Activated CD4-positive, alpha-beta memory T cell treated with anti-CD3 and anti-CD28 coated beads for 36 hours (primary cell): ENCODE data around the gene CLSTN1. TPM values are rescaled to one million over a fixed set of nuclear protein-coding genes. Genes with fewer than 3 reads are reported as not detected.

Source experiments
- CTCF ChIA-PET: fragments of 350-600 bp; sonication (Branson Sonifier 250); formaldehyde crosslinking; loops from one replicate; lab custom pipeline; 2021; ENCODE audit warnings: antibody characterized with exemption, inconsistent platforms; lab: Charles Lee
- POLR2A ChIA-PET: fragments of 350-600 bp; sonication (Branson Sonifier 250); formaldehyde crosslinking; loops from one replicate; lab custom pipeline; 2021; ENCODE audit warnings: antibody characterized with exemption; lab: Charles Lee
- DNase-seq: peaks from one replicate; pipeline ENCODE4 v3.0.0-alpha.2; 2020
- H3K27ac Mint-ChIP-seq: one replicate; pipeline ENCODE4 v1.8.0; 2021; ENCODE audit warnings: mixed read lengths
- H3K27me3 Mint-ChIP-seq: one replicate; pipeline ENCODE4 v1.8.0; 2021; ENCODE audit warnings: mixed read lengths
- H3K36me3 Mint-ChIP-seq: one replicate; pipeline ENCODE4 v1.8.0; 2021; ENCODE audit warnings: mixed read lengths
- H3K4me1 Mint-ChIP-seq: one replicate; pipeline ENCODE4 v1.8.0; 2021; ENCODE audit warnings: low read depth, mixed read lengths
- H3K4me3 Mint-ChIP-seq: one replicate; pipeline ENCODE4 v1.8.0; 2021; ENCODE audit warnings: mild to moderate bottlenecking, mixed read lengths
- H3K9me3 Mint-ChIP-seq: one replicate; pipeline ENCODE4 v1.8.0; 2021; ENCODE audit warnings: mixed read lengths
- intact Hi-C: fragments of 100-400 bp; cut with micrococcal nuclease; formaldehyde crosslinking; loops from one replicate; pipeline ENCODE4 v1.15.1; 2023
- total RNA-seq, 2 experiments: library from RNA; stranded (reverse); gene quantifications; one replicate each; pipeline ENCODE4 v1.2.3, GENCODE V29; 2021

CLSTN1 gene
- total RNA-seq, 2 experiments from 2014 or later = 33.6 to 34.1 TPM

DNA sequence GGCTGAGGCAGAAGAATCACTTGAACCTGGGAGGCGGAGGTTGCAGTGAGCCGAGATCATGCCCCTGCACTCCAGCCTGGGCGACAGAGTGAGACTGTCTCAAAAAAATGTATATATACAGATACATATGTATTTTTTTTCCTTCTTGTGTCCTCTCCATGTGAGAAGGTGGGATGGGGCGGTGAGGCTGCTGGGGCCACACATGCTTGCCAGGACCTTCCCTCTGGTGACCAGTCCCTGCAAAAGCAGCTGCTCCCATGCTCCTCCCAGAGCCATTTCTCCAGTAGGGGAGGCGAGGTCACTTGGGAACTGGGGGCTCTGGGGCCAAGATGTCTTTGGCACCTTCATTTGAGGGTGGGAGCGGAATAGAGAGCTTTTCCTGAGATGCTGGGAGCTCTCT, 97.4 kb downstream of the CLSTN1 start:
- CTCF ChIA-PET = interaction anchor here (0.6 to 7.8 kb wide), 5 partner anchors 9 to 447 kb away, joined by 3 to 74 read pairs (median 3); no protein-coding TSS in a partner anchor
- Mint-ChIP-seq H3K4me1 (peaks cover 49% of the 10 kb centered on the region), H3K9me3 (peaks cover 6% of the 10 kb centered on the region), H3K27ac (no peak overlapping the region), H3K36me3 (peaks cover 83% of the 10 kb centered on the region), H3K27me3 (no peaks in the 10 kb centered on the region), H3K4me3 (no peak overlapping the region)
- POLR2A ChIA-PET = interaction anchor here (1.4 kb wide), 1 partner anchor 97 kb away, joined by 4 read pairs; no protein-coding TSS in a partner anchor
- intact Hi-C loops = loop anchor here (5.0 kb wide), 3 partner anchors 96 to 176 kb away; partner anchors contain the start of genes CLSTN1 and TMEM201
- DNase-seq = no peak

DNA sequence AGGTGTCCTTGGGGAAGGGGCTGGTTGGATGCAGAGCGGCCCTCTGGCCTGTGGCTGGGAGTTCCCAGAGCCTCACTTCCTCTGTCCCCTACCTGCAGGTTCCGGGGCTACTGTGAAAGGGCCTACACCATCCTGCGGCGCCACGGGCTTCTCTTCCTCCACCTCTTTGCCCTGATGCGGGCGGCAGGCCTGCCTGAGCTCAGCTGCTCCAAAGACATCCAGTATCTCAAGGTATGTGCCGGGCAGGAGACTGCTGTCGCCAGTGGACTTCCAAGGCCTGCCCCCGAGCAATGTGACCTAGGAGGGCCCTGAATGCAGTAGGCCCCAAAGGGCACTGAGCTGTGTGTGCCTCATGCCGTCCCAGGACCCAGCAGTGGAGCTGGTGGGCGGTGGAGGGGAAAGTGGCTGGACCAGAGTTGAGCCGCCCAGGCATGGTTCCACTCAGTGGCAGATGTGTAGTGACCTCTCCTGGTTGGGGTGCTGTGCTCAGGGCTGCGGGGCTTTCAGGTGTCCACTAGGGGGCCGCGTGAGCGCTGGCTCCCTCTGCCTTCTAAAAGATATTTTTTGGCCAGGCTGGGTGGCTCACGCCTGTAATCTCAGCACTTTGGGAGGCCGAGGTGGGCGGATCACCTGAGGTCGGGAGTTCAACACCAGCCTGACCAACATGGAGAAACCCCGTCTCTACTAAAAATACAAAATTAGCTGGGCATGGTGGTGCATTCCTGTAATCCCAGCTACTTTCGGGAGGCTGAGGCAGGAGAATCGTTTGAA, 98.9 kb downstream of the CLSTN1 start:
- Mint-ChIP-seq H3K27ac (peak overlapping the region; percentile 52), H3K27me3 (no peaks in the 10 kb centered on the region), H3K4me3 (no peak overlapping the region), H3K4me1 (peaks cover 48% of the 10 kb centered on the region), H3K36me3 (peaks cover 81% of the 10 kb centered on the region), H3K9me3 (peaks cover 6% of the 10 kb centered on the region)
- POLR2A ChIA-PET = no interaction called here
- peak; percentile 80 for DNase-seq
- intact Hi-C loops = loop anchor here (5.0 kb wide), 3 partner anchors 97 to 177 kb away; partner anchors contain the start of genes CLSTN1 and TMEM201
- CTCF ChIA-PET = interaction anchor here (0.6 to 7.8 kb wide), 10 partner anchors 9 to 144 kb away, joined by 3 to 74 read pairs (median 4); no protein-coding TSS in a partner anchor

DNA sequence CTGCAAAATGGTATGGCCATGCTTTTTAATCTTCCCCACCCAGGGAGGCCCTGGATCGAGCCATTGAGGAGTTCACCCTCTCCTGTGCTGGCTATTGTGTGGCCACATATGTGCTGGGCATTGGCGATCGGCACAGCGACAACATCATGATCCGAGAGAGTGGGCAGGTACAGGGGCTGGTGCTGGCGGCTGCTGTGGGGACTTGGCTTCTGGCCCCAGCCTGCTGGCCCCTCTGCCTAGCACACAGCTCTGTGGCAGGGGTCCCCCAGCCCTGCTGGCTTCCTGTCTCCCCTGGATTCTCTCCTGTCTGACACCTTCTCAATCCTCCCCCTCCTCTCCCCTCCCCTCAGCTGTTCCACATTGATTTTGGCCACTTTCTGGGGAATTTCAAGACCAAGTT, 99.8 kb downstream of the CLSTN1 start:
- peaks cover 6% of the 10 kb centered on the region for H3K9me3 Mint-ChIP-seq
- POLR2A ChIA-PET = no interaction called here
- H3K27me3 Mint-ChIP-seq = no peaks in the 10 kb centered on the region
- H3K27ac Mint-ChIP-seq = peak overlapping the region; percentile 44
- no peak for DNase-seq
- peaks cover 78% of the 10 kb centered on the region for H3K36me3 Mint-ChIP-seq
- no peak overlapping the region for H3K4me3 Mint-ChIP-seq
- intact Hi-C loops = no loop called here
- peaks cover 51% of the 10 kb centered on the region for H3K4me1 Mint-ChIP-seq
- CTCF ChIA-PET = interaction anchor here (2.3 to 7.8 kb wide), 3 partner anchors 8 to 144 kb away, joined by 6 to 74 read pairs (median 14); no protein-coding TSS in a partner anchor

GRCh38 chr1:9723068-9723805, 100.5 kb downstream of the CLSTN1 start:
- Mint-ChIP-seq H3K4me1 (peaks cover 51% of the 10 kb centered on the region), H3K27ac (peak overlapping the region; percentile 44), H3K4me3 (no peak overlapping the region), H3K27me3 (no peaks in the 10 kb centered on the region), H3K9me3 (peaks cover 6% of the 10 kb centered on the region), H3K36me3 (peaks cover 72% of the 10 kb centered on the region)
- no peak for DNase-seq
- POLR2A ChIA-PET = no interaction called here
- CTCF ChIA-PET = interaction anchor here (2.3 to 7.8 kb wide), 3 partner anchors 7 to 145 kb away, joined by 6 to 74 read pairs (median 14); no protein-coding TSS in a partner anchor
- intact Hi-C loops = no loop called here

DNA sequence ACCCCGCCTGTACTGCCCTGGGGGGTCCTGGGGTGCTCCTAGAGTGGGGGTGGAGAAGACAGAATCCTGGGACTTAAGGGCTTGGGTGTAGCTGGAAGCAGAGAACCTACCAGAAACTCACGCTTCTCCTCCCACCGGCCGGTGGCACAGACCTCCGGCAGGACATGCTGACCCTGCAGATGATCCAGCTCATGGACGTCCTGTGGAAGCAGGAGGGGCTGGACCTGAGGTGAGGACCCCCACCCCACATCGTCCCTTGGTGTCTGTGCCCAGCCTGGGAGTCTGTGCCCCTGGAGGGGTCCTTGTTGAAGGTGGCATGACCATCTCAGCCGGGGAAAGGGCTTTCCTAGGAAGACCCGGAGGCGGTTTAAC, 101.4 kb downstream of the CLSTN1 start:
- no peaks in the 10 kb centered on the region for H3K27me3 Mint-ChIP-seq
- no peak overlapping the region for H3K4me3 Mint-ChIP-seq
- peaks cover 6% of the 10 kb centered on the region for H3K9me3 Mint-ChIP-seq
- no peak overlapping the region for H3K27ac Mint-ChIP-seq
- intact Hi-C loops = no loop called here
- POLR2A ChIA-PET = no interaction called here
- H3K4me1 Mint-ChIP-seq = peaks cover 51% of the 10 kb centered on the region
- DNase-seq = no peak
- peaks cover 70% of the 10 kb centered on the region for H3K36me3 Mint-ChIP-seq
- CTCF ChIA-PET = interaction anchor here (0.7 to 7.8 kb wide), 11 partner anchors 8 to 773 kb away, joined by 3 to 74 read pairs (median 8); no protein-coding TSS in a partner anchor

DNA sequence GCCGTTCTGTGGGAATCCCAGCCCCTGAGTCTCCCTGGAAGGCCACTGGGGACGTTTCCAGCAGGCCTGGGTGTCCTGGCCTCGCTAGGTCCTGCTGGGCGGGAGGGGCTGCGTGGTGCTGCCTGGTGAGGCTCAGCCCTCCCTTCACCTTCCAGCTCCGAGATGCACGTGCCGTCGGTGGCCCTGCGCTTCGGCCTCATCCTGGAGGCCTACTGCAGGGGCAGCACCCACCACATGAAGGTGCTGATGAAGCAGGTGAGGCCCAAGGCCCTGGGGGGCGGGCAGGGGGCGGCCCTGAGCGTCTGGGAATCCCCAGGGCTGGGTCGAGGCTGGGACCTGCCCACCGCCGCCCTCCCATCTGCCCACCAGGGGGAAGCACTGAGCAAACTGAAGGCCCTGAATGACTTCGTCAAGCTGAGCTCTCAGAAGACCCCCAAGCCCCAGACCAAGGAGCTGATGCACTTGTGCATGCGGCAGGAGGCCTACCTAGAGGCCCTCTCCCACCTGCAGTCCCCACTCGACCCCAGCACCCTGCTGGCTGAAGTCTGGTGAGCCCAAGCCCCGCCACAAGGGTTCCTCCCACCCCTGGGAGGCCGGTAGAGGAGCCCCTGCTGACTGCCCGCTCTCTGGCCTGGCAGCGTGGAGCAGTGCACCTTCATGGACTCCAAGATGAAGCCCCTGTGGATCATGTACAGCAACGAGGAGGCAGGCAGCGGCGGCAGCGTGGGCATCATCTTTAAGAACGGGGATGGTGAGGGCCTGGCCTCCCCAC, 102.0 kb downstream of the CLSTN1 start:
- peaks cover 49% of the 10 kb centered on the region for H3K4me1 Mint-ChIP-seq
- intact Hi-C loops = no loop called here
- CTCF ChIA-PET = interaction anchor here (0.7 to 7.8 kb wide), 23 partner anchors 8 to 773 kb away, joined by 3 to 74 read pairs (median 5); partner anchors contain the start of gene PIK3CD
- no peak overlapping the region for H3K4me3 Mint-ChIP-seq
- POLR2A ChIA-PET = no interaction called here
- H3K27ac Mint-ChIP-seq = peak overlapping the region; percentile 60
- H3K9me3 Mint-ChIP-seq = peaks cover 6% of the 10 kb centered on the region
- DNase-seq = peak; percentile 81
- H3K27me3 Mint-ChIP-seq = no peaks in the 10 kb centered on the region
- peaks cover 69% of the 10 kb centered on the region for H3K36me3 Mint-ChIP-seq

- Mint-ChIP-seq H3K9me3 (peaks cover 6% of the 10 kb centered on the region), H3K27me3 (no peaks in the 10 kb centered on the region), H3K4me3 (no peak overlapping the region), H3K27ac (peak overlapping the region; percentile 60), H3K4me1 (peaks cover 48% of the 10 kb centered on the region), H3K36me3 (peaks cover 72% of the 10 kb centered on the region)
- intact Hi-C loops = no loop called here
- CTCF ChIA-PET = interaction anchor here (0.7 to 7.8 kb wide), 26 partner anchors 8 to 765 kb away, joined by 3 to 74 read pairs (median 5); partner anchors contain the start of gene PIK3CD
- no peak for DNase-seq
- POLR2A ChIA-PET = interaction anchor here (1.4 kb wide), 1 partner anchor 92 kb away, joined by 5 read pairs; no protein-coding TSS in a partner anchor
These were observed 102.8 kb downstream of the CLSTN1 start for GRCh38 chr1:9720785-9721605.

GRCh38 chr1:9719978-9720722, 103.6 kb downstream of the CLSTN1 start:
- Mint-ChIP-seq H3K27me3 (no peaks in the 10 kb centered on the region), H3K27ac (peak overlapping the region; percentile 94), H3K4me3 (no peak overlapping the region), H3K9me3 (peaks cover 6% of the 10 kb centered on the region), H3K4me1 (peaks cover 52% of the 10 kb centered on the region), H3K36me3 (peaks cover 75% of the 10 kb centered on the region)
- intact Hi-C loops = loop anchor here (5.0 kb wide), 2 partner anchors 48 to 192 kb away; partner anchors contain the start of gene CTNNBIP1
- CTCF ChIA-PET = interaction anchor here (0.8 to 7.8 kb wide), 13 partner anchors 9 to 766 kb away, joined by 3 to 74 read pairs (median 5); partner anchors contain the start of gene PIK3CD
- no peak for DNase-seq
- POLR2A ChIA-PET = interaction anchor here (1.4 to 1.6 kb wide), 2 partner anchors 8 to 91 kb away, joined by 5 read pairs; no protein-coding TSS in a partner anchor

DNA sequence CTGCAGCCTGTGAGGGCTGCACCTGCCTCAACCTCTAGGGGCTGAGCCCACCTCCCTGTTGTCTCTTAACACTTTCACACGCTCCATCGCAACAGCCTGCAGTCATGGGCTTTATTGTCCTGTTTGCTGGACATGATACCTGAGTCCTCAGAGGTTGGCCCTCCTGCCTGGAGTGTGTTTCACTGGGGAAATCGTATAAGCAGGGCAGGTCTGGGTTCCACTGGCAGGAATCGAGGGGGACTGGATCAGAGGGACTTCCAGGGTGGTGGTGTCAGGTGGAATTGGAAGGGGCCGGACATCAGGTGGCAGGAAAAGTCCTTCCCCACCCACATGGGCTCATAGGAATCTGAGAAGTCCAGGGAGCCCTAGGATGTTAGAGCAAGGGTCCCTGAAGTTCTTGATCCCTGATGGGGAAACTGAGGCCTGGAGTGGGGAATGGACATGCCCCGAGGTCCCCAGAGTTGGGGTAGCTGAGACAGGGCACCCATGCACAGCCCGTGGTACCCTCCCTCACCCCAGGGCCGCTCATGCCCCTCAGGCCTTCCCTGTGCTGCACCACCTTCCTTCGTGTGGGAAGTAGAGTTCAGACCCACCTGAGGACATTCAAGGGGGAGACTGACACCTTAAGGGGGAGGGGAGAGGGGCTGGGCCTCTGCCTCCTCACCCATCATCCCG, 105.6 kb downstream of the CLSTN1 start:
- H3K9me3 Mint-ChIP-seq = no peaks in the 10 kb centered on the region

More for the DNA sequence above, 105.6 kb downstream of the CLSTN1 start:
- H3K36me3 Mint-ChIP-seq = peaks cover 62% of the 10 kb centered on the region
- H3K27ac Mint-ChIP-seq = peak overlapping the region; percentile 94
- peaks cover 58% of the 10 kb centered on the region for H3K4me1 Mint-ChIP-seq
- H3K4me3 Mint-ChIP-seq = peak overlapping the region; percentile 87
- intact Hi-C loops = loop anchor here (5.0 kb wide), 2 partner anchors 46 to 194 kb away; partner anchors contain the start of gene CTNNBIP1
- POLR2A ChIA-PET = interaction anchor here (0.6 to 4.3 kb wide), 5 partner anchors 11 to 92 kb away, joined by 4 to 27 read pairs (median 9); no protein-coding TSS in a partner anchor
- no peaks in the 10 kb centered on the region for H3K27me3 Mint-ChIP-seq
- DNase-seq = no peak
- CTCF ChIA-PET = interaction anchor here (0.7 to 4.8 kb wide), 7 partner anchors 10 to 130 kb away, joined by 3 to 60 read pairs (median 6); partner anchors contain the start of gene PIK3CD
